GM23338 (cell line): Measurements from ENCODE around the gene XPNPEP3. TPM values are rescaled to one million over a fixed set of nuclear protein-coding genes. Genes with fewer than 3 reads are reported as not detected.

ENCODE experiments used
- ATAC-seq: fragments of 200-7000 bp; cut with Tn5 transposase; 3 replicates; pipeline ENCODE4 v1.9.1; 2020
- DNase-seq: peaks from one replicate; pipeline ENCODE4 v3.0.0-alpha.2; 2015; ENCODE audit warnings: low spot score
- H2AFZ ChIP-seq: fragments of 200-600 bp; sonication (generic); 2 replicates; pipeline ENCODE4 v1.8.0; 2016; ENCODE audit warnings: antibody characterized with exemption, mild to moderate bottlenecking, moderate library complexity
- H3F3A ChIP-seq: fragments of 200-600 bp; sonication (generic); replicated peaks from 2 replicates; pipeline ENCODE4 v1.8.0; 2017; ENCODE audit warnings: antibody characterized with exemption, mixed run types, low read depth
- H3K27ac ChIP-seq: fragments of 200-600 bp; sonication (generic); 2 replicates; pipeline ENCODE4 v1.6.1; 2016; ENCODE audit warnings: low read depth
- H3K27me3 ChIP-seq: fragments of 200-600 bp; sonication (generic); 2 replicates; pipeline ENCODE4 v1.8.0; 2016; ENCODE audit warnings: mild to moderate bottlenecking, mixed run types, moderate library complexity; ENCODE audit not compliant: insufficient read depth
- H3K36me3 ChIP-seq: fragments of 200-600 bp; sonication (generic); 2 replicates; pipeline ENCODE4 v1.8.0; 2016; ENCODE audit warnings: mild to moderate bottlenecking; ENCODE audit not compliant: insufficient read depth
- H3K4me1 ChIP-seq: fragments of 200-600 bp; sonication (generic); 2 replicates; pipeline ENCODE4 v1.8.0; 2016; ENCODE audit warnings: mild to moderate bottlenecking, moderate library complexity; ENCODE audit not compliant: insufficient read depth
- H3K4me2 ChIP-seq: fragments of 200-600 bp; sonication (generic); 2 replicates; pipeline ENCODE4 v1.7.1; 2017; ENCODE audit warnings: mixed run types
- H3K4me3 ChIP-seq: fragments of 200-600 bp; sonication (generic); 2 replicates; pipeline ENCODE4 v1.6.1; 2016; ENCODE audit warnings: mixed run types
- H3K79me2 ChIP-seq: fragments of 200-600 bp; sonication (generic); replicated peaks from 2 replicates; pipeline ENCODE4 v1.8.0; 2017; ENCODE audit warnings: mild to moderate bottlenecking; ENCODE audit not compliant: insufficient read depth
- H3K9me2 ChIP-seq: fragments of 200-600 bp; sonication (generic); 2 replicates; pipeline ENCODE4 v1.8.0; 2017; ENCODE audit not compliant: insufficient read depth
- H4K20me1 ChIP-seq: fragments of 200-600 bp; sonication (generic); replicated peaks from 2 replicates; pipeline ENCODE4 v1.8.0; 2017; ENCODE audit warnings: mild to moderate bottlenecking; ENCODE audit not compliant: insufficient read depth
- H3K27ac Mint-ChIP-seq: 2 replicates; pipeline ENCODE4 v1.8.0; 2020; ENCODE audit warnings: inconsistent platforms, mild to moderate bottlenecking, moderate library complexity, mixed read lengths
- H3K27me3 Mint-ChIP-seq: 3 replicates; pipeline ENCODE4 v1.8.0; 2022; ENCODE audit warnings: low read depth, mild to moderate bottlenecking, moderate library complexity, mixed read lengths, inconsistent platforms; ENCODE audit not compliant: insufficient read depth, poor library complexity
- H3K36me3 Mint-ChIP-seq: 3 replicates; pipeline ENCODE4 v1.8.0; 2021; ENCODE audit warnings: low read depth, mild to moderate bottlenecking, inconsistent platforms, moderate library complexity, mixed read lengths
- H3K4me1 Mint-ChIP-seq: 3 replicates; pipeline ENCODE4 v1.8.0; 2020; ENCODE audit warnings: mild to moderate bottlenecking, inconsistent platforms, mixed read lengths
- H3K4me3 Mint-ChIP-seq: 3 replicates; pipeline ENCODE4 v1.8.0; 2021; ENCODE audit warnings: moderate library complexity, mild to moderate bottlenecking, inconsistent platforms, mixed read lengths
- H3K9me3 Mint-ChIP-seq: 3 replicates; pipeline ENCODE4 v1.8.0; 2020; ENCODE audit warnings: moderate library complexity, mild to moderate bottlenecking, inconsistent platforms, mixed read lengths
- CREB1 ChIP-seq: fragments of 250-450 bp; sonication (Bioruptor Pico); IDR thresholded peaks from 2 replicates; pipeline ENCODE4 v1.5.0; 2020; ENCODE audit warnings: low read depth, mild to moderate bottlenecking, moderate library complexity
- ETS1 ChIP-seq: IDR thresholded peaks from 2 replicates; pipeline ENCODE4 v1.6.1; 2016; ENCODE audit warnings: antibody characterized with exemption
- EZH2 ChIP-seq: fragments of 200-600 bp; sonication (generic); IDR thresholded peaks from one replicate; pipeline ENCODE4 v1.8.0; 2017; ENCODE audit warnings: antibody characterized with exemption, mild to moderate bottlenecking, low read depth; ENCODE audit not compliant: unreplicated experiment
- EZH2phosphoT487 ChIP-seq: fragments of 200-600 bp; sonication (generic); IDR thresholded peaks from one replicate; pipeline ENCODE4 v1.8.1; 2018; ENCODE audit warnings: antibody characterized with exemption; ENCODE audit not compliant: unreplicated experiment
- NANOG ChIP-seq: IDR thresholded peaks from 2 replicates; pipeline ENCODE4 v1.6.1; 2016; ENCODE audit warnings: antibody characterized with exemption, borderline replicate concordance
- POLR2AphosphoS5 ChIP-seq: IDR thresholded peaks from 2 replicates; pipeline ENCODE4 v1.6.1; 2016; ENCODE audit warnings: antibody characterized with exemption, low read depth
- REST ChIP-seq: IDR thresholded peaks from one replicate; pipeline ENCODE4 v1.6.1; 2018; ENCODE audit warnings: antibody characterized with exemption; ENCODE audit not compliant: unreplicated experiment
- STAT1 ChIP-seq: IDR thresholded peaks from one replicate; pipeline ENCODE4 v1.6.1; 2016; ENCODE audit warnings: antibody characterized with exemption; ENCODE audit not compliant: unreplicated experiment
- ZNF114 ChIP-seq: fragments of 250-450 bp; sonication (Bioruptor Pico); IDR thresholded peaks from 2 replicates; pipeline ENCODE4 v1.5.0; 2020; ENCODE audit warnings: mild to moderate bottlenecking, moderate library complexity
- ZNF331 ChIP-seq: fragments of 250-450 bp; sonication (Bioruptor Pico); IDR thresholded peaks from 2 replicates; pipeline ENCODE4 v1.5.0; 2020; ENCODE audit warnings: low read depth, mild to moderate bottlenecking, moderate library complexity
- ZNF462 ChIP-seq: fragments of 250-450 bp; sonication (Bioruptor Pico); IDR thresholded peaks from 2 replicates; pipeline ENCODE4 v1.5.0; 2020; ENCODE audit warnings: mild to moderate bottlenecking, moderate library complexity
- polyA plus RNA-seq: library from polyadenylated mRNA; unstranded; fragments of >200 nt; fragmentation: Nextera tagmentation; extraction: Ambion mirVana; gene quantifications from 2 replicates; pipeline ENCODE4 v1.2.1, GENCODE V29; 2016
- total RNA-seq: library from RNA; depleted of rRNA; stranded (reverse); fragments of >200 nt; shearing (Covaris generic); gene quantifications from 2 replicates; pipeline ENCODE4 v1.2.3, GENCODE V29; 2014

XPNPEP3 gene
- total and polyA plus RNA-seq, 2 experiments from 2014 or later, result 11.6 to 19.5 TPM

GRCh38 chr22:40889116-40889515 is 32.2 kb downstream of the XPNPEP3 start:
- ATAC-seq, result no peak
- Mint-ChIP-seq H3K9me3 (no peaks in the 10 kb centered on the region), H3K27ac (no peak overlapping the region), H3K4me1 (no peaks in the 10 kb centered on the region), H3K36me3 (peaks cover 29% of the 10 kb centered on the region), H3K27me3 (peaks cover 2% of the 10 kb centered on the region), H3K4me3 (no peak overlapping the region)
- no peaks in the 10 kb centered on the region for H3F3A ChIP-seq
- no peak overlapping the region for H2AFZ ChIP-seq
- no peaks in the 10 kb centered on the region for H3K79me2 ChIP-seq
- H3K4me1 ChIP-seq, result no peaks in the 10 kb centered on the region
- H3K27ac ChIP-seq, result no peak overlapping the region
- no peak for DNase-seq
- H3K4me3 ChIP-seq, result no peak overlapping the region
- H3K4me2 ChIP-seq, result no peak overlapping the region
- H3K36me3 ChIP-seq, result peaks cover 8% of the 10 kb centered on the region
- peaks cover 5% of the 10 kb centered on the region; the same call in 1 of the 2 replicates for H4K20me1 ChIP-seq
- TF ChIP-seq POLR2AphosphoS5, result no peak
- TF ChIP-seq CREB1 (CRISPR knock-in tag), result no peak
- TF ChIP-seq EZH2, result no peak
- TF ChIP-seq ZNF114 (CRISPR knock-in tag), result no peak
- no peak for TF ChIP-seq NANOG
- TF ChIP-seq ZNF462 (CRISPR knock-in tag), result no peak
- no peaks in the 10 kb centered on the region for H3K9me2 ChIP-seq
- H3K27me3 ChIP-seq, result no peaks in the 10 kb centered on the region

- Histone ChIP-seq H4K20me1 (no peaks in the 10 kb centered on the region), H3K9me2 (no peaks in the 10 kb centered on the region), H3K36me3 (peaks cover 8% of the 10 kb centered on the region), H3K4me3 (no peak overlapping the region), H2AFZ (no peak overlapping the region), H3F3A (no peaks in the 10 kb centered on the region), H3K79me2 (no peaks in the 10 kb centered on the region), H3K4me2 (no peak overlapping the region), H3K27me3 (no peaks in the 10 kb centered on the region), H3K4me1 (no peaks in the 10 kb centered on the region), H3K27ac (no peak overlapping the region)
- Mint-ChIP-seq H3K9me3 (no peaks in the 10 kb centered on the region), H3K27ac (no peak overlapping the region), H3K27me3 (no peaks in the 10 kb centered on the region), H3K4me1 (no peaks in the 10 kb centered on the region), H3K4me3 (no peak overlapping the region), H3K36me3 (peaks cover 26% of the 10 kb centered on the region)
- DNase-seq, result no peak
- ATAC-seq, result no peak
- TF ChIP-seq EZH2phosphoT487 (no peak), STAT1 (no peak), POLR2AphosphoS5 (no peak), ETS1 (no peak), ZNF114 (CRISPR knock-in tag) (no peak), ZNF331 (CRISPR knock-in tag) (no peak), EZH2 (no peak), NANOG (no peak), REST (no peak)
Measured at GRCh38 chr22:40890881-40891280, 33.9 kb downstream of the XPNPEP3 start.
